H9 (cell line): Measurements from ENCODE around the gene SYT11. TPM values are rescaled to one million over a fixed set of nuclear protein-coding genes. Genes with fewer than 3 reads are reported as not detected.

Source experiments
- DNase-seq: peaks from one replicate; pipeline ENCODE4 v3.0.0-alpha.2; 2017
- H2AFZ ChIP-seq: one replicate; pipeline ENCODE4 v1.6.1; 2013; ENCODE audit warnings: mild to moderate bottlenecking, low read length, control low read depth, moderate library complexity
- H2AK5ac ChIP-seq: 2 replicates; pipeline ENCODE4 v1.6.1; 2013; ENCODE audit warnings: low read length, control low read depth, mixed read lengths; ENCODE audit not compliant: insufficient read length
- H2BK120ac ChIP-seq: one replicate; pipeline ENCODE4 v1.6.1; 2013; ENCODE audit warnings: low read depth, mild to moderate bottlenecking, low read length, control low read depth, inconsistent platforms; ENCODE audit not compliant: poor library complexity, severe bottlenecking
- H2BK12ac ChIP-seq: 2 replicates; pipeline ENCODE4 v1.6.1; 2013; ENCODE audit warnings: low read length, control low read depth, mixed read lengths, low read depth; ENCODE audit not compliant: insufficient read length
- H2BK15ac ChIP-seq: 2 replicates; pipeline ENCODE4 v1.6.1; 2013; ENCODE audit warnings: low read depth, low read length, control low read depth
- H2BK20ac ChIP-seq: one replicate; pipeline ENCODE4 v1.6.1; 2013; ENCODE audit warnings: low read depth, mild to moderate bottlenecking, low read length, control low read depth, inconsistent platforms; ENCODE audit not compliant: poor library complexity, severe bottlenecking
- H2BK5ac ChIP-seq: 2 replicates; pipeline ENCODE4 v1.6.1; 2013; ENCODE audit warnings: low read length, control low read depth, mixed read lengths; ENCODE audit not compliant: insufficient read length
- H3K14ac ChIP-seq: 2 replicates; pipeline ENCODE4 v1.6.1; 2013; ENCODE audit warnings: low read length, control low read depth; ENCODE audit not compliant: insufficient read depth
- H3K18ac ChIP-seq: 2 replicates; pipeline ENCODE4 v1.6.1; 2013; ENCODE audit warnings: low read depth, mild to moderate bottlenecking, mixed read lengths, low read length, control low read depth; ENCODE audit not compliant: insufficient read length
- H3K23ac ChIP-seq: 2 replicates; pipeline ENCODE4 v1.6.1; 2013; ENCODE audit warnings: low read length, control low read depth, mixed read lengths, low read depth; ENCODE audit not compliant: insufficient read length
- H3K23me2 ChIP-seq: 2 replicates; pipeline ENCODE4 v1.6.1; 2013; ENCODE audit warnings: low read depth, mild to moderate bottlenecking, mixed read lengths, low read length, control low read depth; ENCODE audit not compliant: insufficient read length, poor library complexity, severe bottlenecking
- H3K27ac ChIP-seq: 2 replicates; pipeline ENCODE4 v1.5.1; 2013; ENCODE audit warnings: low read length, control low read depth, mixed read lengths, low read depth; ENCODE audit not compliant: insufficient read length
- H3K27me3 ChIP-seq: 2 replicates; pipeline ENCODE4 v1.6.1; 2013; ENCODE audit warnings: low read length, control low read depth, inconsistent platforms; ENCODE audit not compliant: insufficient read depth
- H3K4ac ChIP-seq: 2 replicates; pipeline ENCODE4 v1.6.1; 2013; ENCODE audit warnings: low read depth, mild to moderate bottlenecking, control low read depth, inconsistent platforms, low read length, moderate library complexity
- H3K4me1 ChIP-seq: 2 replicates; pipeline ENCODE4 v1.6.1; 2013; ENCODE audit warnings: low read length, control low read depth, inconsistent platforms; ENCODE audit not compliant: insufficient read depth
- H3K4me2 ChIP-seq: 2 replicates; pipeline ENCODE4 v1.6.1; 2013; ENCODE audit warnings: low read length, control low read depth, mixed read lengths; ENCODE audit not compliant: insufficient read length, insufficient read depth
- H3K56ac ChIP-seq: 2 replicates; pipeline ENCODE4 v1.6.1; 2013; ENCODE audit warnings: low read depth, mild to moderate bottlenecking, mixed read lengths, low read length, control low read depth; ENCODE audit not compliant: insufficient read length
- H3K79me1 ChIP-seq: 2 replicates; pipeline ENCODE4 v1.6.1; 2013; ENCODE audit warnings: low read depth, mild to moderate bottlenecking, moderate library complexity, low read length, control low read depth, inconsistent platforms; ENCODE audit not compliant: insufficient read depth, poor library complexity, severe bottlenecking
- H3K79me2 ChIP-seq: 2 replicates; pipeline ENCODE4 v1.6.1; 2013; ENCODE audit warnings: low read length, control low read depth, inconsistent platforms; ENCODE audit not compliant: insufficient read depth
- H3K9ac ChIP-seq: 2 replicates; pipeline ENCODE4 v1.6.1; 2013; ENCODE audit warnings: low read length, control low read depth, mixed read lengths; ENCODE audit not compliant: insufficient read length; ENCODE audit errors: extremely low read depth
- H3K9me3 ChIP-seq: one replicate; pipeline ENCODE4 v1.6.1; 2013; ENCODE audit warnings: low read depth, low read length, inconsistent platforms; ENCODE audit not compliant: control insufficient read depth
- H3T11ph ChIP-seq: one replicate; pipeline ENCODE4 v1.6.1; 2013; ENCODE audit warnings: mild to moderate bottlenecking, low read length, control low read depth, inconsistent platforms
- H4K20me1 ChIP-seq: one replicate; pipeline ENCODE4 v1.6.1; 2013; ENCODE audit not compliant: control insufficient read depth, insufficient read length, insufficient read depth
- H4K5ac ChIP-seq: 2 replicates; pipeline ENCODE4 v1.6.1; 2013; ENCODE audit warnings: low read depth, mild to moderate bottlenecking, mixed read lengths, low read length, control low read depth; ENCODE audit not compliant: insufficient read length
- H4K8ac ChIP-seq: replicated peaks from 2 replicates; pipeline ENCODE4 v1.6.1; 2013; ENCODE audit warnings: low read length, control low read depth, mixed read lengths, low read depth; ENCODE audit not compliant: insufficient read length
- H4K91ac ChIP-seq: 2 replicates; pipeline ENCODE4 v1.6.1; 2013; ENCODE audit warnings: low read depth, mild to moderate bottlenecking, moderate library complexity, mixed read lengths, low read length, control low read depth; ENCODE audit not compliant: insufficient read length
- H3K27ac Mint-ChIP-seq, 3 experiments: 2 replicates in 2 of 3; 3 replicates in 1 of 3; pipeline ENCODE4 v1.8.0; 2020 to 2021; ENCODE audit warnings: mixed read lengths in 3 of 3, mild to moderate bottlenecking in 1 of 3, moderate library complexity in 1 of 3
- H3K27me3 Mint-ChIP-seq: 2 replicates; pipeline ENCODE4 v1.8.0; 2021; ENCODE audit warnings: low read depth, mild to moderate bottlenecking, moderate library complexity, mixed read lengths
- H3K36me3 Mint-ChIP-seq, 3 experiments: 2 replicates in 2 of 3; 3 replicates in 1 of 3; pipeline ENCODE4 v1.8.0; 2020 to 2021; ENCODE audit warnings: low read depth in 3 of 3, mixed read lengths in 3 of 3; ENCODE audit not compliant: insufficient read depth in 1 of 3
- H3K4me1 Mint-ChIP-seq, 2 experiments: 2 replicates each; pipeline ENCODE4 v1.8.0; 2020; ENCODE audit warnings: mixed read lengths in 2 of 2
- H3K4me3 Mint-ChIP-seq, 2 experiments: 2 replicates in 1 of 2; 3 replicates in 1 of 2; pipeline ENCODE4 v1.8.0; 2020 to 2021; ENCODE audit warnings: mild to moderate bottlenecking in 2 of 2, mixed read lengths in 2 of 2, moderate library complexity in 1 of 2
- H3K9me3 Mint-ChIP-seq, 2 experiments: 2 replicates in 1 of 2; 3 replicates in 1 of 2; pipeline ENCODE4 v1.8.0; 2020; ENCODE audit warnings: mild to moderate bottlenecking in 2 of 2, mixed read lengths in 2 of 2, moderate library complexity in 1 of 2
- CTCF ChIP-seq: fragments of 200-600 bp; sonication (generic); conservative IDR thresholded peaks from 3 replicates; pipeline ENCODE4 v1.8.0; 2021; ENCODE audit warnings: antibody characterized with exemption, mild to moderate bottlenecking
- WGBS: extraction: QIAGEN DNeasy Blood & Tissue Kit; methylation state at CpG from one replicate; pipeline ENCODE4 v1.1.7; 2013; ENCODE audit warnings: missing lambda C conversion rate, low lambda C conversion rate, mixed read lengths; ENCODE audit not compliant: insufficient read length; ENCODE audit errors: extremely low coverage; 5-methylcytosine and 5-hydroxymethylcytosine counted together
- total RNA-seq: library from RNA; stranded (reverse); gene quantifications from 2 replicates; pipeline ENCODE4 v1.2.1, GENCODE V29; 2021

Gene SYT11
- total RNA-seq, 1 experiment from 2014 or later = 0.28 TPM

DNA sequence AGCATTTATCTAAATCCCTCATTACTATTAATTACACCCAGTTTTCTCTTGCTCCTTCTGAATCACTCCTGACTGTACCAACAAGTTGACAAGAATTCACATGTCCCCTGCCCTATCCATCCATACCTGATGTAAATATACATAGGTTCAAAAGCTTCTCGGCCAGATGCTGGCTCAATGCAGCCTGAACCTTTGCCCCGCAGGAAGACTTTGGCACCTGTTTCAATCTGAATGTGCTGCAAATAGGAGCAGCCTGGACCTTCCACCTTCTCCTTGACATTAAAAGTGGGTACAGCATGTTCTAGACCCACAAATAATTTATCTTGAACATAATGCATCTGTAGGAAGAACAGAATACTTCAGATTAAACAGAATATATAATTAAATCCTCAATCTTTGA is 66.1 kb downstream of the SYT11 start:
- Histone ChIP-seq H3K56ac (no peak overlapping the region), H4K8ac (no peak overlapping the region), H3K23me2 (no peaks in the 10 kb centered on the region), H3K9ac (no peak overlapping the region), H3K14ac (no peak overlapping the region), H2BK120ac (no peak overlapping the region), H2BK12ac (no peak overlapping the region), H2AK5ac (no peak overlapping the region), H4K5ac (no peak overlapping the region), H3K18ac (no peak overlapping the region), H3K4me1 (no peaks in the 10 kb centered on the region), H2BK5ac (no peak overlapping the region), H3K27me3 (no peaks in the 10 kb centered on the region), H2BK20ac (no peak overlapping the region), H3K23ac (no peak overlapping the region), H3K4ac (no peak overlapping the region), H4K20me1 (no peaks in the 10 kb centered on the region), H3K79me2 (no peaks in the 10 kb centered on the region), H4K91ac (no peak overlapping the region), H3K27ac (no peak overlapping the region), H3T11ph (no peak overlapping the region), H3K79me1 (no peaks in the 10 kb centered on the region), H2AFZ (no peak overlapping the region), H3K9me3 (no peaks in the 10 kb centered on the region), H3K4me2 (no peak overlapping the region), H2BK15ac (no peak overlapping the region)
- Mint-ChIP-seq H3K27ac (peak overlapping the region in 1 of 3 experiments; percentile 30; a peak in 3 of 7 replicates), H3K4me1 (no peaks in the 10 kb centered on the region; a peak in 1 of 4 replicates), H3K36me3 (peaks cover 64 to 95% (median 94%) of the 10 kb centered on the region in 3 experiments), H3K27me3 (no peaks in the 10 kb centered on the region), H3K9me3 (no peaks in the 10 kb centered on the region), H3K4me3 (no peak overlapping the region)
- WGBS = no CpG with 5 or more reads among the region's 2 CpGs
- TF ChIP-seq CTCF = no peak
- DNase-seq = no peak
